Osteoblast (primary cell): ENCODE measurements around the gene DHRSX. TPM values are rescaled to one million over a fixed set of nuclear protein-coding genes. Genes with fewer than 3 reads are reported as not detected.
A peak's percentile ranks its signal among the peaks of the same experiment; 100 is the strongest.

Source experiments
- DNase-seq: peaks from one replicate; pipeline ENCODE4 v3.0.0; 2011; ENCODE audit warnings: low spot score, mixed read lengths; ENCODE audit not compliant: insufficient read length; ENCODE audit errors: missing footprints
- H2AFZ ChIP-seq: 2 replicates; pipeline ENCODE4 v1.6.0; 2011; ENCODE audit warnings: mild to moderate bottlenecking, low read length
- H3K27ac ChIP-seq: 2 replicates; pipeline ENCODE4 v1.5.1; 2011; ENCODE audit warnings: mild to moderate bottlenecking, low read depth, low read length, moderate library complexity
- H3K27me3 ChIP-seq: 2 replicates; pipeline ENCODE4 v1.6.0; 2012; ENCODE audit warnings: mild to moderate bottlenecking, control low read depth, inconsistent platforms, low read length, moderate library complexity; ENCODE audit not compliant: insufficient read depth
- H3K36me3 ChIP-seq: 2 replicates; pipeline ENCODE4 v1.5.1; 2011; ENCODE audit warnings: mild to moderate bottlenecking, low read length, control low read depth, moderate library complexity; ENCODE audit not compliant: insufficient read depth
- H3K4me1 ChIP-seq: 2 replicates; pipeline ENCODE4 v1.5.1; 2011; ENCODE audit warnings: mild to moderate bottlenecking, low read length, control low read depth, moderate library complexity; ENCODE audit not compliant: insufficient read depth
- H3K4me2 ChIP-seq: 2 replicates; pipeline ENCODE4 v1.6.0; 2011; ENCODE audit warnings: mild to moderate bottlenecking, low read length; ENCODE audit not compliant: insufficient read depth
- H3K4me3 ChIP-seq: fragments of 200-600 bp; sonication (generic); 3 replicates; pipeline ENCODE4 v1.5.1; 2012; ENCODE audit warnings: mild to moderate bottlenecking, low read length, inconsistent platforms; ENCODE audit not compliant: insufficient read depth
- H3K79me2 ChIP-seq: 2 replicates; pipeline ENCODE4 v1.6.0; 2012; ENCODE audit warnings: mild to moderate bottlenecking, low read length, control low read depth, inconsistent platforms; ENCODE audit not compliant: insufficient read depth
- H3K9me3 ChIP-seq: 2 replicates; pipeline ENCODE4 v1.5.1; 2011; ENCODE audit warnings: low read depth, low read length, control low read depth
- H4K20me1 ChIP-seq: 2 replicates; pipeline ENCODE4 v1.6.0; 2012; ENCODE audit warnings: mild to moderate bottlenecking, low read length, control low read depth; ENCODE audit not compliant: insufficient read depth
- total RNA-seq: library from RNA; depleted of rRNA; stranded (reverse); fragments of >200 nt; gene quantifications from 2 replicates; pipeline ENCODE4 v1.2.3, GENCODE V29; 2012
- TF ChIP-seq, protein P1 (sequence below): IDR thresholded peaks from 2 replicates; pipeline ENCODE4 v1.5.1; 2011; ENCODE audit warnings: mild to moderate bottlenecking, low read depth, low read length, moderate library complexity; ENCODE audit errors: extremely low read depth

Gene DHRSX
- total RNA-seq, 1 donor, result 37.6 TPM

DNA sequence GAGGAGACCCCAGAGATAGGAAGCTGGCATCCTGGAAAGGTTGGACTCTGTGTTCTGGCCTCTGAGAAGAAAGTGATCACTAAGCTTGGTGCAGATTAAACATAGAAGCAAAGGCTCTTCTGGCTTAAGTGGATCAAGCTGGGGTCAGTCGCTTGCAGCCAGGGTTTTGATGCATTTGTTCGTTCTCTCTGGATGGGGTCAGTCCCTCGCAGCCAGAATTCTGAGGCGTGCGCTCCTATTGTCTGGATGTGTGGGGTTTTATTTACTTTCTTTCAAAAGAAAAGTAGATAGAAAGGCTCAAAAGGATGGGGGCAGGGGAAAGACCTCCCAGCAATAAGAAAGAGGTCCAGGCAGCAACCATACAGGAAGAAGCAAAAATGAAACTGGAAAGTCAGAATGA, 152.6 kb downstream of the DHRSX start:
- Histone ChIP-seq H3K36me3 (no peaks in the 10 kb centered on the region), H3K79me2 (no peaks in the 10 kb centered on the region), H3K4me3 (no peak overlapping the region), H3K9me3 (no peaks in the 10 kb centered on the region), H4K20me1 (peaks cover 4% of the 10 kb centered on the region), H2AFZ (no peak overlapping the region), H3K4me1 (peaks cover 24% of the 10 kb centered on the region), H3K27me3 (no peaks in the 10 kb centered on the region), H3K27ac (no peak overlapping the region), H3K4me2 (no peak overlapping the region)
- DNase-seq, result no peak
- TF ChIP-seq, protein P1, sequence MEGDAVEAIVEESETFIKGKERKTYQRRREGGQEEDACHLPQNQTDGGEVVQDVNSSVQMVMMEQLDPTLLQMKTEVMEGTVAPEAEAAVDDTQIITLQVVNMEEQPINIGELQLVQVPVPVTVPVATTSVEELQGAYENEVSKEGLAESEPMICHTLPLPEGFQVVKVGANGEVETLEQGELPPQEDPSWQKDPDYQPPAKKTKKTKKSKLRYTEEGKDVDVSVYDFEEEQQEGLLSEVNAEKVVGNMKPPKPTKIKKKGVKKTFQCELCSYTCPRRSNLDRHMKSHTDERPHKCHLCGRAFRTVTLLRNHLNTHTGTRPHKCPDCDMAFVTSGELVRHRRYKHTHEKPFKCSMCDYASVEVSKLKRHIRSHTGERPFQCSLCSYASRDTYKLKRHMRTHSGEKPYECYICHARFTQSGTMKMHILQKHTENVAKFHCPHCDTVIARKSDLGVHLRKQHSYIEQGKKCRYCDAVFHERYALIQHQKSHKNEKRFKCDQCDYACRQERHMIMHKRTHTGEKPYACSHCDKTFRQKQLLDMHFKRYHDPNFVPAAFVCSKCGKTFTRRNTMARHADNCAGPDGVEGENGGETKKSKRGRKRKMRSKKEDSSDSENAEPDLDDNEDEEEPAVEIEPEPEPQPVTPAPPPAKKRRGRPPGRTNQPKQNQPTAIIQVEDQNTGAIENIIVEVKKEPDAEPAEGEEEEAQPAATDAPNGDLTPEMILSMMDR, result no peak

DNA sequence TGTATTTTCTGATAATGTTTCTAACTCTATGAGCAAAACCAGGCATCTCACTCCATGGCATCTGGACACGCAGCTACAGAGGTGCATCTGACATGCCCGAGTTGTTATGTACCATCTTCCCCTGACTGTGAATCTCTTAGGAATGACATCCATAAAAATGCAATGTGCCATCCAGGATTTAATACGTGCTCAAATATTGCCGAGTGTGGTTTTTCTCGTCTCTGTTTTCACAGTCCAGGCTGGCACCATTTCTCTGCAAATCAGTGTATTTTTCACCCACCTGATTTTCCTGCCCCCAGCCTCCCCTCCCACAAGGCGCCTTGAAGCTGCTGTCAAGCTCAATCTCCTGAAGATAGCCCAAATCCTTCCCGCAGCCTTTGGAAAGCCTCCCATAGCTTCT, 154.6 kb downstream of the DHRSX start:
- H3K9me3 ChIP-seq, result no peaks in the 10 kb centered on the region
- TF ChIP-seq, protein P1, result no peak
- no peak for DNase-seq
- no peaks in the 10 kb centered on the region for H4K20me1 ChIP-seq
- no peak overlapping the region for H3K4me2 ChIP-seq
- no peaks in the 10 kb centered on the region for H3K79me2 ChIP-seq
- peaks cover 22% of the 10 kb centered on the region for H3K4me1 ChIP-seq
- H3K27ac ChIP-seq, result no peak overlapping the region
- no peak overlapping the region for H3K4me3 ChIP-seq
- no peaks in the 10 kb centered on the region for H3K27me3 ChIP-seq
- H2AFZ ChIP-seq, result no peak overlapping the region
- no peaks in the 10 kb centered on the region for H3K36me3 ChIP-seq

DNA sequence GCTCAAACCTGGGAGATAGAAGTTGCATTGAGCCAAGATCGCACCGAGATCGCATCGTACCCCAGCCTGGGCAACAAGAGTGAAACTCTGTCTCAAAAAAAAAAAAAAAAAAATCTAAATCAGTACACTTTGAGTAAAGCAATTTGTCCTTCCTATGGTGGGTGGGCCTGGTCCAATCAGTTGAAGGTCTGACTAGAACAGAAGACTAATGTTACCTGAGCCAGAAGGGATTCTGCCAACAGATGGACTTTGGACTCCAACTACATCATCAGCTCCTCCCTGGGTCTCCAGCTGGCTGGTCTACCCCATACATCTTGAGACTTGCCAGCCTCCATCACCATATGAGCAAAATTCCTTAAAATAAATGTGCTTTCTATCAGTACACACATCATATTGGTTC, 155.2 kb downstream of the DHRSX start:
- no peaks in the 10 kb centered on the region for H3K9me3 ChIP-seq
- TF ChIP-seq, protein P1, result no peak
- H3K4me3 ChIP-seq, result no peak overlapping the region
- no peak overlapping the region for H3K4me2 ChIP-seq
- no peaks in the 10 kb centered on the region for H4K20me1 ChIP-seq
- no peak overlapping the region for H3K27ac ChIP-seq
- no peaks in the 10 kb centered on the region for H3K27me3 ChIP-seq
- no peak overlapping the region for H2AFZ ChIP-seq
- no peak for DNase-seq
- H3K36me3 ChIP-seq, result no peaks in the 10 kb centered on the region
- peaks cover 21% of the 10 kb centered on the region for H3K4me1 ChIP-seq
- H3K79me2 ChIP-seq, result no peaks in the 10 kb centered on the region

DNA sequence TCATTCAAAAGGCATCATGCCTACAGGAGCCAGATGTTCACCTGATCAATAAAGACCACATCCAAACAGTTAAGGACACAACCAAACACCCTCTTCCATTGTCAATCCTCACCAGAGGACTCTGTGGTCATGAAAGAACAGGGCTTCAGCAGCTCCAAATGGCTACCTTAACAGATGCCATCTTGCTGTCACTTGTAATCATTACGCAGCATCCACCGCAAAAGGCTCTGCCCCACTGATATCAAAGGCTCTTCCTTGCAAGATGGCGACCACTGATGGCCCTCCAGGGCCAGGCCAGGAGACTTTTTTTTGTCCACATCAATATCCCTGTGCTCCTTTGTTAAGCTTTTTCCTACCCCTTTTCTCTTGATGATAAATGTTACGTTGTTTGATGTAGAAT, 157.4 kb downstream of the DHRSX start:
- Histone ChIP-seq H3K36me3 (no peaks in the 10 kb centered on the region), H3K27me3 (no peaks in the 10 kb centered on the region), H3K4me1 (peaks cover 21% of the 10 kb centered on the region), H3K4me3 (no peak overlapping the region), H3K27ac (peak overlapping the region; percentile 92), H3K4me2 (peak overlapping the region; percentile 62), H3K9me3 (no peaks in the 10 kb centered on the region), H4K20me1 (no peaks in the 10 kb centered on the region), H2AFZ (no peak overlapping the region), H3K79me2 (no peaks in the 10 kb centered on the region)
- DNase-seq, result no peak
- TF ChIP-seq, protein P1, result no peak
